H9 (cell line): Measurements from ENCODE around the gene UBE2L3. TPM values are rescaled to one million over a fixed set of nuclear protein-coding genes. Genes with fewer than 3 reads are reported as not detected.

Source experiments
- DNase-seq: peaks from one replicate; pipeline ENCODE4 v3.0.0-alpha.2; 2017
- H2AFZ ChIP-seq: one replicate; pipeline ENCODE4 v1.6.1; 2013; ENCODE audit warnings: mild to moderate bottlenecking, low read length, control low read depth, moderate library complexity
- H2AK5ac ChIP-seq: 2 replicates; pipeline ENCODE4 v1.6.1; 2013; ENCODE audit warnings: low read length, control low read depth, mixed read lengths; ENCODE audit not compliant: insufficient read length
- H2BK120ac ChIP-seq: one replicate; pipeline ENCODE4 v1.6.1; 2013; ENCODE audit warnings: low read depth, mild to moderate bottlenecking, low read length, control low read depth, inconsistent platforms; ENCODE audit not compliant: poor library complexity, severe bottlenecking
- H2BK12ac ChIP-seq: 2 replicates; pipeline ENCODE4 v1.6.1; 2013; ENCODE audit warnings: low read length, control low read depth, mixed read lengths, low read depth; ENCODE audit not compliant: insufficient read length
- H2BK15ac ChIP-seq: 2 replicates; pipeline ENCODE4 v1.6.1; 2013; ENCODE audit warnings: low read depth, low read length, control low read depth
- H2BK20ac ChIP-seq: one replicate; pipeline ENCODE4 v1.6.1; 2013; ENCODE audit warnings: low read depth, mild to moderate bottlenecking, low read length, control low read depth, inconsistent platforms; ENCODE audit not compliant: poor library complexity, severe bottlenecking
- H2BK5ac ChIP-seq: 2 replicates; pipeline ENCODE4 v1.6.1; 2013; ENCODE audit warnings: low read length, control low read depth, mixed read lengths; ENCODE audit not compliant: insufficient read length
- H3K14ac ChIP-seq: 2 replicates; pipeline ENCODE4 v1.6.1; 2013; ENCODE audit warnings: low read length, control low read depth; ENCODE audit not compliant: insufficient read depth
- H3K18ac ChIP-seq: 2 replicates; pipeline ENCODE4 v1.6.1; 2013; ENCODE audit warnings: low read depth, mild to moderate bottlenecking, mixed read lengths, low read length, control low read depth; ENCODE audit not compliant: insufficient read length
- H3K23ac ChIP-seq: 2 replicates; pipeline ENCODE4 v1.6.1; 2013; ENCODE audit warnings: low read length, control low read depth, mixed read lengths, low read depth; ENCODE audit not compliant: insufficient read length
- H3K23me2 ChIP-seq: 2 replicates; pipeline ENCODE4 v1.6.1; 2013; ENCODE audit warnings: low read depth, mild to moderate bottlenecking, mixed read lengths, low read length, control low read depth; ENCODE audit not compliant: insufficient read length, poor library complexity, severe bottlenecking
- H3K27ac ChIP-seq: 2 replicates; pipeline ENCODE4 v1.5.1; 2013; ENCODE audit warnings: low read length, control low read depth, mixed read lengths, low read depth; ENCODE audit not compliant: insufficient read length
- H3K27me3 ChIP-seq: 2 replicates; pipeline ENCODE4 v1.6.1; 2013; ENCODE audit warnings: low read length, control low read depth, inconsistent platforms; ENCODE audit not compliant: insufficient read depth
- H3K4ac ChIP-seq: 2 replicates; pipeline ENCODE4 v1.6.1; 2013; ENCODE audit warnings: low read depth, mild to moderate bottlenecking, control low read depth, inconsistent platforms, low read length, moderate library complexity
- H3K4me1 ChIP-seq: 2 replicates; pipeline ENCODE4 v1.6.1; 2013; ENCODE audit warnings: low read length, control low read depth, inconsistent platforms; ENCODE audit not compliant: insufficient read depth
- H3K4me2 ChIP-seq: 2 replicates; pipeline ENCODE4 v1.6.1; 2013; ENCODE audit warnings: low read length, control low read depth, mixed read lengths; ENCODE audit not compliant: insufficient read length, insufficient read depth
- H3K56ac ChIP-seq: 2 replicates; pipeline ENCODE4 v1.6.1; 2013; ENCODE audit warnings: low read depth, mild to moderate bottlenecking, mixed read lengths, low read length, control low read depth; ENCODE audit not compliant: insufficient read length
- H3K79me1 ChIP-seq: 2 replicates; pipeline ENCODE4 v1.6.1; 2013; ENCODE audit warnings: low read depth, mild to moderate bottlenecking, moderate library complexity, low read length, control low read depth, inconsistent platforms; ENCODE audit not compliant: insufficient read depth, poor library complexity, severe bottlenecking
- H3K79me2 ChIP-seq: 2 replicates; pipeline ENCODE4 v1.6.1; 2013; ENCODE audit warnings: low read length, control low read depth, inconsistent platforms; ENCODE audit not compliant: insufficient read depth
- H3K9ac ChIP-seq: 2 replicates; pipeline ENCODE4 v1.6.1; 2013; ENCODE audit warnings: low read length, control low read depth, mixed read lengths; ENCODE audit not compliant: insufficient read length; ENCODE audit errors: extremely low read depth
- H3K9me3 ChIP-seq: one replicate; pipeline ENCODE4 v1.6.1; 2013; ENCODE audit warnings: low read depth, low read length, inconsistent platforms; ENCODE audit not compliant: control insufficient read depth
- H3T11ph ChIP-seq: one replicate; pipeline ENCODE4 v1.6.1; 2013; ENCODE audit warnings: mild to moderate bottlenecking, low read length, control low read depth, inconsistent platforms
- H4K20me1 ChIP-seq: one replicate; pipeline ENCODE4 v1.6.1; 2013; ENCODE audit not compliant: control insufficient read depth, insufficient read length, insufficient read depth
- H4K5ac ChIP-seq: 2 replicates; pipeline ENCODE4 v1.6.1; 2013; ENCODE audit warnings: low read depth, mild to moderate bottlenecking, mixed read lengths, low read length, control low read depth; ENCODE audit not compliant: insufficient read length
- H4K8ac ChIP-seq: replicated peaks from 2 replicates; pipeline ENCODE4 v1.6.1; 2013; ENCODE audit warnings: low read length, control low read depth, mixed read lengths, low read depth; ENCODE audit not compliant: insufficient read length
- H4K91ac ChIP-seq: 2 replicates; pipeline ENCODE4 v1.6.1; 2013; ENCODE audit warnings: low read depth, mild to moderate bottlenecking, moderate library complexity, mixed read lengths, low read length, control low read depth; ENCODE audit not compliant: insufficient read length
- H3K27ac Mint-ChIP-seq, 3 experiments: 2 replicates in 2 of 3; 3 replicates in 1 of 3; pipeline ENCODE4 v1.8.0; 2020 to 2021; ENCODE audit warnings: mixed read lengths in 3 of 3, mild to moderate bottlenecking in 1 of 3, moderate library complexity in 1 of 3
- H3K27me3 Mint-ChIP-seq: 2 replicates; pipeline ENCODE4 v1.8.0; 2021; ENCODE audit warnings: low read depth, mild to moderate bottlenecking, moderate library complexity, mixed read lengths
- H3K36me3 Mint-ChIP-seq, 3 experiments: 2 replicates in 2 of 3; 3 replicates in 1 of 3; pipeline ENCODE4 v1.8.0; 2020 to 2021; ENCODE audit warnings: low read depth in 3 of 3, mixed read lengths in 3 of 3; ENCODE audit not compliant: insufficient read depth in 1 of 3
- H3K4me1 Mint-ChIP-seq, 2 experiments: 2 replicates each; pipeline ENCODE4 v1.8.0; 2020; ENCODE audit warnings: mixed read lengths in 2 of 2
- H3K4me3 Mint-ChIP-seq, 2 experiments: 2 replicates in 1 of 2; 3 replicates in 1 of 2; pipeline ENCODE4 v1.8.0; 2020 to 2021; ENCODE audit warnings: mild to moderate bottlenecking in 2 of 2, mixed read lengths in 2 of 2, moderate library complexity in 1 of 2
- H3K9me3 Mint-ChIP-seq, 2 experiments: 2 replicates in 1 of 2; 3 replicates in 1 of 2; pipeline ENCODE4 v1.8.0; 2020; ENCODE audit warnings: mild to moderate bottlenecking in 2 of 2, mixed read lengths in 2 of 2, moderate library complexity in 1 of 2
- CTCF ChIP-seq: fragments of 200-600 bp; sonication (generic); conservative IDR thresholded peaks from 3 replicates; pipeline ENCODE4 v1.8.0; 2021; ENCODE audit warnings: antibody characterized with exemption, mild to moderate bottlenecking
- WGBS: extraction: QIAGEN DNeasy Blood & Tissue Kit; methylation state at CpG from one replicate; pipeline ENCODE4 v1.1.7; 2013; ENCODE audit warnings: missing lambda C conversion rate, low lambda C conversion rate, mixed read lengths; ENCODE audit not compliant: insufficient read length; ENCODE audit errors: extremely low coverage; 5-methylcytosine and 5-hydroxymethylcytosine counted together
- total RNA-seq: library from RNA; stranded (reverse); gene quantifications from 2 replicates; pipeline ENCODE4 v1.2.1, GENCODE V29; 2021

Gene UBE2L3
- total RNA-seq, 1 experiment from 2014 or later: 79.7 TPM

GRCh38 chr22:21628386-21629254, 61.1 kb downstream of the UBE2L3 start:
- no peak for DNase-seq
- Histone ChIP-seq H3K79me2 (no peaks in the 10 kb centered on the region), H3K9me3 (no peaks in the 10 kb centered on the region), H3K9ac (no peak overlapping the region), H2AFZ (no peak overlapping the region), H2BK20ac (no peak overlapping the region), H2BK5ac (no peak overlapping the region), H3K23me2 (peaks cover 5% of the 10 kb centered on the region), H3K4ac (no peak overlapping the region), H2BK120ac (no peak overlapping the region), H3K4me1 (no peaks in the 10 kb centered on the region; the same call in 1 of the 2 replicates), H3K27me3 (no peaks in the 10 kb centered on the region), H3K56ac (no peak overlapping the region), H3K18ac (no peak overlapping the region), H4K8ac (no peak overlapping the region), H4K20me1 (no peaks in the 10 kb centered on the region), H4K5ac (no peak overlapping the region), H2BK15ac (no peak overlapping the region), H2AK5ac (no peak overlapping the region), H3T11ph (no peak overlapping the region), H2BK12ac (no peak overlapping the region), H3K4me2 (peak overlapping the region; percentile 42), H3K14ac (no peak overlapping the region; the same call in 1 of the 2 replicates), H3K79me1 (peaks cover 2% of the 10 kb centered on the region), H4K91ac (no peak overlapping the region), H3K23ac (no peak overlapping the region), H3K27ac (no peak overlapping the region)
- peaks cover 9% of the 10 kb centered on the region for H3K27me3 Mint-ChIP-seq
- H3K4me1 Mint-ChIP-seq: peaks cover 14 to 16% of the 10 kb centered on the region in 2 experiments
- TF ChIP-seq CTCF: no peak
- 0 out of 7 replicates have a peak overlapping the region, but pooled peaks of 1 of the 3 experiments have one; percentile 95 for H3K27ac Mint-ChIP-seq
- no CpG with 5 or more reads among the region's 74 CpGs for WGBS
- peaks cover 5 to 23% (median 14%) of the 10 kb centered on the region in 3 experiments for H3K36me3 Mint-ChIP-seq
- no peaks in the 10 kb centered on the region; a peak in 1 of 5 replicates for H3K9me3 Mint-ChIP-seq
- H3K4me3 Mint-ChIP-seq: peak overlapping the region; percentile 89
